HG03097 (cell line): ENCODE results near the gene MB21D2.
"Not testable (repeated sequence)": the region's sequence is repeated elsewhere in the genome, so short reads cannot be mapped to it uniquely, and the experiment has no call there.

Experiments
- ATAC-seq: cut with Tn5 transposase; IDR thresholded peaks from one replicate; pipeline ENCODE4 v1.9.1; 2021; ENCODE audit not compliant: unreplicated experiment, low FRiP score

The MB21D2 gene

GRCh38 chr3:192917404-192918274 lies at the start of gene MB21D2:
MB21D2 (minus strand) TSS chr3:192917856; CDS start chr3:192917840, 16 bp downstream.
- peak; percentile 40 for ATAC-seq

GRCh38 chr3:192964959-192965719 lies 47.5 kb upstream of the MB21D2 start:
- ATAC-seq: not testable (repeated sequence)

GRCh38 chr3:192959773-192960172 lies 42.1 kb upstream of the MB21D2 start:
- ATAC-seq: no peak

- ATAC-seq: no peak
Observed at GRCh38 chr3:192958219-192958872, 40.7 kb upstream of the MB21D2 start.

- ATAC-seq: no peak
Observed at GRCh38 chr3:192957441-192958021, 39.9 kb upstream of the MB21D2 start.

- no peak for ATAC-seq
Observed at GRCh38 chr3:192953926-192954325, 36.3 kb upstream of the MB21D2 start.

- no peak for ATAC-seq
Observed at GRCh38 chr3:192947421-192947820, 29.8 kb upstream of the MB21D2 start.

GRCh38 chr3:192943393-192943792 lies 25.7 kb upstream of the MB21D2 start:
- no peak for ATAC-seq

- ATAC-seq: no peak
Observed at GRCh38 chr3:192942625-192943024, 25.0 kb upstream of the MB21D2 start.

GRCh38 chr3:192940129-192940528 lies 22.5 kb upstream of the MB21D2 start:
- ATAC-seq: no peak

GRCh38 chr3:192935441-192935840 lies 17.8 kb upstream of the MB21D2 start:
- no peak for ATAC-seq

GRCh38 chr3:192933779-192934460 lies 16.3 kb upstream of the MB21D2 start:
- ATAC-seq: no peak

GRCh38 chr3:192933259-192933658 lies 15.6 kb upstream of the MB21D2 start:
- ATAC-seq: no peak

GRCh38 chr3:192931825-192932224 lies 14.2 kb upstream of the MB21D2 start:
- peak; percentile 88 for ATAC-seq

GRCh38 chr3:192930577-192930976 lies 12.9 kb upstream of the MB21D2 start:
- ATAC-seq: no peak

- no peak for ATAC-seq
Observed at GRCh38 chr3:192929755-192930547, 12.3 kb upstream of the MB21D2 start.

GRCh38 chr3:192929146-192929545 lies 11.5 kb upstream of the MB21D2 start:
- ATAC-seq: no peak

- ATAC-seq: no peak
Observed at GRCh38 chr3:192928720-192929119, 11.1 kb upstream of the MB21D2 start.

- no peak for ATAC-seq
Observed at GRCh38 chr3:192928016-192928415, 10.4 kb upstream of the MB21D2 start.
